Measurements from ENCODE around the gene AGRN.

The AGRN gene

DNA sequence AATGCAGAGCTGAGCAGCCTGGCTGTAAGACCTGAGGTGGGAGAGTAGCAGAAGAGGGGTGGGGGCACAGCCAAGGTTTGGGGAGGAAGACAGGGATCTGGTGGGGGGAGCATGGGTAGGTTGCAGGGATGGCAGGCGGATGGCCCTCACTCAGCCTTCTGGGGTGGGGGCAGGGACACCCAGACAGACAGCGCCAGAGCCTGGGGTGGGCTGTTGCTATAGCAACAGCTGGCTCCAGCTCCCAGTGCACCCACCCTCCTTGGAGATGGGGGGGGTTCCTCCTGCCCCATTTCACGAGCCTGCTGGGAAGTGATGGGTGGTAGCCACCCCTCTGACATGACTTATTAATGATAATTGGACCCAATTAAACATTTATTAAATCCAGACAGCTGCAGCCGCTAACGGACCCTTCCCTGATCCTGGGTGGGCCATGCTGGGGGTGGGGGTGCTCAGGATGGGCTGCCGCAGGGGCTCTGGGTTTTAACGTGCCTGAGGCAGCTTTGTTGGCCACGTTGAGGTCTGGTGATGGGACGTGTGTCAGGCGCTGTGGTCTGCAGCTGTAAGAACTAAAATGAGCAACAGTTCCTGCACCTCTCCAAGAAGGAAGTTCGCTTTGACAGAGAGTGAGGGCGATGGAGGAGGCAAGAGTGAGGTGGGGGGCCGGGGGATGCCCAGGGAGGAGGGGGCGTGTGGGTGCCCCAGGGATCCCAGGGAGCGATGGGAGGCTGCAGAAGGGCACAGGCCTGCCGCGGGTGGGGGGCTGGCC lies 19.4 kb downstream of the AGRN start:
- no peak for DNase-seq

DNA sequence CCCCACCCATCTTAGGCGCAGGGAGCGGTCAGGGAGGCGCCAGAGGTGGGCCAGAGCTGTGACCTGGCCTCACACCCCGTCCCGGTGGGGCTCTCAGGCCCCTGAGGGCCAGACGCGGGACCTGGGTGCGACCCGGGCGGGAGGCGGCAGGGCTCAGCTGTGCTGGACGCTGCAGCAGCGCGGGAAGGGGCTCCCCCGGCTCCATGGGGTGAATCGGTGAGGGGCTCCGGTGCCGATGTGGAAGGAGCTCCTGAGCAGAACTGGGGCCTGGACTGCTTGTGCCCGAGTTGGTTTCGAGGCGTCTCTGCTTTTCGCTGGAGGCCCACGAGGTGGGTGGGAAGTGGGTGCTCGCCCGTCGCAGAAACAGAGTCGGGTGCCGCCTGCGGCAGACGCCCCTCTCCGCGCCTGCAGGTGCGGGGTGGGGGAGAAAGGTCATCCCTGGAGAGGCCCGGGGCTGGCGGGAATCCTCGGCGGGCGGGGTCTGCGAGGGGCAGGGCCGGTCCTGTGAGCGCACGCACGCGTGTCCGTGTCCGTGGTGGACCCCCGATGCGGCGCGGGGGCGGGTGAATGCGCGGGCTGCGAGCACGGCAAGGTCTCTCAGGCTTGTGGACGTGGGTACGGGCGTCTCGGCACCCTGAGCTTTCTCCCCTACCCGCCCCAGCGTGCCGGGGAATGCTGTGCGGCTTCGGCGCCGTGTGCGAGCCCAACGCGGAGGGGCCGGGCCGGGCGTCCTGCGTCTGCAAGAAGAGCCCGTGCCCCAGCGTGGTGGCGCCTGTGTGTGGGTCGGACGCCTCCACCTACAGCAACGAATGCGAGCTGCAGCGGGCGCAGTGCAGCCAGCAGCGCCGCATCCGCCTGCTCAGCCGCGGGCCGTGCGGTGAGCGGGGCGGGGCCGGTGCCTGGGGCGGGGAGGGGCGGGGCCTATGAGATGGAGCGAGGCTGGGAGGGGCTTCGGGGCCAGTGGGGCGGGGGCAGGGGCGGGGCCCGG lies 20.4 kb downstream of the AGRN start:
- DNase-seq, result peak; percentile 73

DNA sequence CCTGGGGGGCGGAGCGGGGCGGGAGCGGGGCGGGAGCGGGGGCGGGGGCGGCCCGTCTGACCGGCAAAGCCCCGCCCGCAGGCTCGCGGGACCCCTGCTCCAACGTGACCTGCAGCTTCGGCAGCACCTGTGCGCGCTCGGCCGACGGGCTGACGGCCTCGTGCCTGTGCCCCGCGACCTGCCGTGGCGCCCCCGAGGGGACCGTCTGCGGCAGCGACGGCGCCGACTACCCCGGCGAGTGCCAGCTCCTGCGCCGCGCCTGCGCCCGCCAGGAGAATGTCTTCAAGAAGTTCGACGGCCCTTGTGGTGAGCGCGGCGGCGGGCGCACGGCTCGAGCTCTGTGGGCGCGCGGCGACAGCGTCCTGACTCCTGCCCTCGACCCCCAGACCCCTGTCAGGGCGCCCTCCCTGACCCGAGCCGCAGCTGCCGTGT lies 21.2 kb downstream of the AGRN start:
- DNase-seq, result no peak

DNA sequence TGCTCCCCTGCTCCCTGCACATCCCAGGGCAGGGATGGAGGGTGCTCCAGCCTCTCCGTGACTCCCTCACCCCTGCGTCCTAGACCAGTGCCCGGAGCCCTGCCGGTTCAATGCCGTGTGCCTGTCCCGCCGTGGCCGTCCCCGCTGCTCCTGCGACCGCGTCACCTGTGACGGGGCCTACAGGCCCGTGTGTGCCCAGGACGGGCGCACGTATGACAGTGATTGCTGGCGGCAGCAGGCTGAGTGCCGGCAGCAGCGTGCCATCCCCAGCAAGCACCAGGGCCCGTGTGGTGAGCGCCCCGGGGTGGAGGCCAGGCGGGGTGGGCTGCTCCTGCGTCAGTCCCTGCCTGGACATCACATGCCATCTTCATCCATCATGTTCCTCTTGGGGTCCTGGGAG lies 22.0 kb downstream of the AGRN start:
- DNase-seq, result no peak

DNA sequence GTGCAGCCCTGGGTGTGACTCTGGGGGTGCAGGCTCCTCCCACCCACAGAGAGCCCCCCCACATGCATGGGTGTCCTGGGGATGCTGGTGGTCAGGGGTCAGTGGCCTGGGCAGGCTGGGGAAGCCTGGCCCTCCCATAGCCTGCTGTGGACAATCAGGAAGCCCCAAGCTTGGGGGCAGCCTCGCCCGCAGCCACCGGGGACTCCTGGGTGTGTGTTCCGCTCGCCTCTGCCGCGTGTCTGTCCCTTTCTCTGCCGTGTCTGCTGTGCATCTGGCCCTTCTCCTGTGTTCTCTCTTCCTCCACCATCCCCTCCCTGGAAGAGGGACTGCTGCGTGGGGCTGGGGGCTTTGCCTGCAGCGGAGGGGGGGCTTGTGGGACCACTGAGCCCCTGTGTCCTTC lies 22.9 kb downstream of the AGRN start:
- DNase-seq, result no peak

DNA sequence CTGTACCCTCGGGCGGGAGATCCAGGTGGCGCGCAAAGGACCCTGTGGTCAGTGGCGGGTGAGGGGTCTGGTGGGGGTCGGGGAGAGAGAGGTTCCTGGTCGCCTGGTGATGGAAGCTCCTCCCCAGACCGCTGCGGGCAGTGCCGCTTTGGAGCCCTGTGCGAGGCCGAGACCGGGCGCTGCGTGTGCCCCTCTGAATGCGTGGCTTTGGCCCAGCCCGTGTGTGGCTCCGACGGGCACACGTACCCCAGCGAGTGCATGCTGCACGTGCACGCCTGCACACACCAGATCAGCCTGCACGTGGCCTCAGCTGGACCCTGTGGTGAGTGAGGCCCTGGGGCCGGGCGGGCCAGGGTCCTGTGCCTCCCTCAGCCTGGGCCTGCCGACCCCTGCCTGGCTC lies 23.5 kb downstream of the AGRN start:
- no peak for DNase-seq

DNA sequence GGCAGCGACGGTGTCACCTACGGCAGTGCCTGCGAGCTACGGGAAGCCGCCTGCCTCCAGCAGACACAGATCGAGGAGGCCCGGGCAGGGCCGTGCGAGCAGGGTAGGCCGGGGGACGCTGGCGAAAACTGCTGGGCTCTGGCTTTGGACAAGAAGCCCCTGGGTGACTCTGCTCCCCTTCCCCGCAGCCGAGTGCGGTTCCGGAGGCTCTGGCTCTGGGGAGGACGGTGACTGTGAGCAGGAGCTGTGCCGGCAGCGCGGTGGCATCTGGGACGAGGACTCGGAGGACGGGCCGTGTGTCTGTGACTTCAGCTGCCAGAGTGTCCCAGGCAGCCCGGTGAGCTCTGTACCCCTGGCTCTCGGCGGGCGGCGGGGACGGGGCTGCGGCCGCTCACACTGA lies 24.0 kb downstream of the AGRN start:
- no peak for DNase-seq

DNA sequence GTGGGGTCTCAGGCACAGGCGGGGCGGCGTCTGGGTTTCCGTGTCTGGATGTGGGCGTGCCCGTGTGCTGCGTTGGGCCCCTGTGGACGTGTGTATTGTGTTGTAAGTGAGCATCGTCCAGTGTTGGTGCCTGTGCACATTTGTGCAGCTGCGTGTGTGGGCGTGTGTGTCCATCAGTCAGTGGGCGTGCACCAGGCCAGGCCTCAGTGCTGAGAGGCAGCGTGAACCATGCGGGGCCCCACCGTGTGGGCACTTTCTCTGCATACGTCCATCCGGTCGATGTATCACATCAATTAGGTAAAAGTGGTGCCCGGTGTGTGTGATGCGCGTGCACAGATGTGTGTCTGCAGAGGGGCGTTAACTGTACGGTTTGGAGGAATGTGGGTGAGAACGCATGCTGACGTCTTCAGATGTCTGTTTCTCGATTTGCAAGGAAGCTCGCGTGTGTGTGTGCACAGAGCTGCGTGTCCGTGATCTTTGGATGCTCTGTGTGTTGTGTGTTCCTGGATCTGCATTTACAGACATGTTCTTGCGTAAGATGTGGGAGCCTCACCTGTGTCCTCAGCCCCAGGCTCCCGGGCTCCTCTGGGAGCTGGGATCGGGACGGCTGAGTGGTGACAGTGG lies 24.6 kb downstream of the AGRN start:
- DNase-seq, result no peak

DNA sequence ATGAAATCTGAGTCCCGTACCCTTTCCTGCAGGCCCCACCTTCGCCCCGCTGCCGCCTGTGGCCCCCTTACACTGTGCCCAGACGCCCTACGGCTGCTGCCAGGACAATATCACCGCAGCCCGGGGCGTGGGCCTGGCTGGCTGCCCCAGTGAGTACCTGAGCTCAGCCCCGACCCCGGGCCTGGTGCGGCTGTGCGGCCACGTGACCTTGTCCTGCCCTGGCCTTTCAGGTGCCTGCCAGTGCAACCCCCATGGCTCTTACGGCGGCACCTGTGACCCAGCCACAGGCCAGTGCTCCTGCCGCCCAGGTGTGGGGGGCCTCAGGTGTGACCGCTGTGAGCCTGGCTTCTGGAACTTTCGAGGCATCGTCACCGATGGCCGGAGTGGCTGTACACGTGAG lies 25.2 kb downstream of the AGRN start:
- DNase-seq, result no peak

DNA sequence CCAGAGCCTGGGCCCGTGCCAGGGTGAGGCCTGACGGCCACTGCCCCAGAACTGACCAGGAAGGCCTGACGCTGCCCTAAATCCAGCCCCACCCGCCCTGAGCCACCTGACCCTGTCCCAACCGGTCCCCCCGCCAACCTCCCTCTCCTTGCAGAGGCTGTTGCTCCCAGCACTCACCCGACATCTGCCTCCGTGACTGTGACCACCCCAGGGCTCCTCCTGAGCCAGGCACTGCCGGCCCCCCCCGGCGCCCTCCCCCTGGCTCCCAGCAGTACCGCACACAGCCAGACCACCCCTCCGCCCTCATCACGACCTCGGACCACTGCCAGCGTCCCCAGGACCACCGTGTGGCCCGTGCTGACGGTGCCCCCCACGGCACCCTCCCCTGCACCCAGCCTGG lies 26.3 kb downstream of the AGRN start:
- DNase-seq, result no peak

DNA sequence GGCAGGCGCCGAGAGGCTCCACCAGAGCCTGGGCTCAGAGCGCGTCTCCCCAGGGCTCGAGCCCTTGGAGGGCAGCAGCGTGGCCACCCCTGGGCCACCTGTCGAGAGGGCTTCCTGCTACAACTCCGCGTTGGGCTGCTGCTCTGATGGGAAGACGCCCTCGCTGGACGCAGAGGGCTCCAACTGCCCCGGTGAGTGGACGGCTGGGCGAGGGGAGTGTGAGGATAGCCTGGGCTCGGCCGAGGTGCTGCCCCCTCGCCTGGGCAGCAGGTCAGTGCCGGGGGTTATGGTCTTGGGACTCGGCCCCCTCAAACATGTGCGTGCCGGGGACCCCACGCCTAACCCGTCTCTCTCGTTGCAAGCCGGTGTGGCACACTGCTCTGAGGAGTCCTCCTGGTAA lies 26.8 kb downstream of the AGRN start:
- no peak for DNase-seq

DNA sequence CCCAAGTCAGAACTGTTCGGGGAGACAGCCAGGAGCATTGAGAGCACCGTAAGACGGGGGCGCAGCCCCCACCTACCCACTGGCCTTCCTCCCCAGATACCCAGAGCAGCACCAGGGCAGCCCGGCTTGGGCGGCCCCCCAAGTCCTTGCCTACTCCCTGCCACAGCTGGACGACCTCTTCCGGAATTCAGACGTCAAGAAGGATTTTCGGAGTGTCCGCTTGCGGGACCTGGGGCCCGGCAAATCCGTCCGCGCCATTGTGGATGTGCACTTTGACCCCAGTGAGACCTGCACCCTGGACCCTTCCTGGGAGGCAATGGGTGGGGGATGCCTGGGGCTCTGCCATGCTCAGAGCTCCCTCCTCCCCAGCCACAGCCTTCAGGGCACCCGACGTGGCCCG lies 27.5 kb downstream of the AGRN start:
- no peak for DNase-seq

DNA sequence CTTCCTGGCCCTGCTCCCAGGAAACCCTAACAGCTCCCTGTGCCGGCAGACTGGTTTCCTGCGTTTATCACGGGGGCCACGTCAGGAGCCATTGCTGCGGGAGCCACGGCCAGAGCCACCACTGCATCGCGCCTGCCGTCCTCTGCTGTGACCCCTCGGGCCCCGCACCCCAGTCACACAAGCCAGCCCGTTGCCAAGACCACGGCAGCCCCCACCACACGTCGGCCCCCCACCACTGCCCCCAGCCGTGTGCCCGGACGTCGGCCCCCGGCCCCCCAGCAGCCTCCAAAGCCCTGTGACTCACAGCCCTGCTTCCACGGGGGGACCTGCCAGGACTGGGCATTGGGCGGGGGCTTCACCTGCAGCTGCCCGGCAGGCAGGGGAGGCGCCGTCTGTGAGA lies 28.0 kb downstream of the AGRN start:
- no peak for DNase-seq

DNA sequence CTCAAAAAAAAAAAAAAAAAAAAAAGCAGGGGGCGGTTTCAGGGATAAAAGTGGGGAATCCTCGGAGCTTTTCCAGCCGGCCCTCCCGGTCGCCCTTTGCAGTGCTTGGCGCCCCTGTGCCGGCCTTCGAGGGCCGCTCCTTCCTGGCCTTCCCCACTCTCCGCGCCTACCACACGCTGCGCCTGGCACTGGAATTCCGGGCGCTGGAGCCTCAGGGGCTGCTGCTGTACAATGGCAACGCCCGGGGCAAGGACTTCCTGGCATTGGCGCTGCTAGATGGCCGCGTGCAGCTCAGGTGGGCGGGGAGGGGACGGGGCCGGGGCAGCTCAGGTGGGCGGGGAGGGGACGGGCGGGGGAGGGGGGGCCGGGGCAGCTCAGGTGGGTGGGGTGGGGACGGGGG lies 28.8 kb downstream of the AGRN start:
- DNase-seq, result no peak

DNA sequence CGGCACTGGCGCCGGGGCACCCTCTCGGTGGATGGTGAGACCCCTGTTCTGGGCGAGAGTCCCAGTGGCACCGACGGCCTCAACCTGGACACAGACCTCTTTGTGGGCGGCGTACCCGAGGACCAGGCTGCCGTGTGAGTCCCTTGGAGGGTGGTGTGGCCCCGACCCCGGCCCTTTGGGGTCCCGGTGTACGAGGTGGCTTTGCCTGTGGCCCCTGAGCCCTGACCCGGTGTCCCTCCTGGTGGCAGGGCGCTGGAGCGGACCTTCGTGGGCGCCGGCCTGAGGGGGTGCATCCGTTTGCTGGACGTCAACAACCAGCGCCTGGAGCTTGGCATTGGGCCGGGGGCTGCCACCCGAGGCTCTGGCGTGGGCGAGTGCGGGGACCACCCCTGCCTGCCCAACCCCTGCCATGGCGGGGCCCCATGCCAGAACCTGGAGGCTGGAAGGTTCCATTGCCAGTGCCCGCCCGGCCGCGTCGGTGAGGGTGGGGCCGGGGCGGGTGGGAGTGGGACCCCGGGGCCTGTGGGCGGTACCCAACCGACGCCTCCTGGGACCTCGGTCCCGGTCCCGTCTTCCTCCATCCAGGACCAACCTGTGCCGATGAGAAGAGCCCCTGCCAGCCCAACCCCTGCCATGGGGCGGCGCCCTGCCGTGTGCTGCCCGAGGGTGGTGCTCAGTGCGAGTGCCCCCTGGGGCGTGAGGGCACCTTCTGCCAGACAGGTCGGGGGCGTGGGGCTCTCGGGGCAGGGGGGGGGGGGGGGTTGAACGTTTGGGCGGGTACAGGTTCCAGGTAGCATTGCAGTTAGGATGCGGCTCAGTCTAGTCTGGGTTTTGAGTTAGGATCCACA lies 29.6 kb downstream of the AGRN start:
- no peak for DNase-seq

DNA sequence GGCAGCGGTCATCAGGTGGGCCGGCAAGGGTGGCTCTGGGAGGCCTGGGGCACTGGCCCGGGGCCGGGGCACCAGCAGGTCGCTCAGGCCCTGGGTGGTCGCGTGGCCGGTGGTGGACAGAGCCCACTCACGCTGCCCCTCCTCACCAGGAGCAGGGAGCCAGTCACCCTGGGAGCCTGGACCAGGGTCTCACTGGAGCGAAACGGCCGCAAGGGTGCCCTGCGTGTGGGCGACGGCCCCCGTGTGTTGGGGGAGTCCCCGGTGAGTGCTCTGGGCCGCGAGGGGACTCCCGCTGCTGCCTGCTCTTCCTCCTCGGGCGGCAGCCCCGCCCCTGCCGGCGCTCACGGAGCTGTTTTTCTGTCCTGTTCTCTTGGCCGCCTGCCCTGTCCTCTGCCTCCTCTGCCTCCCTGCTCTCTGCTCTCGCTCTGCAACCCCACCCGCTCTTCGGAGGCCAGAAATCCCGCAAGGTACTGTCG lies 30.7 kb downstream of the AGRN start:
- DNase-seq, result no peak

DNA sequence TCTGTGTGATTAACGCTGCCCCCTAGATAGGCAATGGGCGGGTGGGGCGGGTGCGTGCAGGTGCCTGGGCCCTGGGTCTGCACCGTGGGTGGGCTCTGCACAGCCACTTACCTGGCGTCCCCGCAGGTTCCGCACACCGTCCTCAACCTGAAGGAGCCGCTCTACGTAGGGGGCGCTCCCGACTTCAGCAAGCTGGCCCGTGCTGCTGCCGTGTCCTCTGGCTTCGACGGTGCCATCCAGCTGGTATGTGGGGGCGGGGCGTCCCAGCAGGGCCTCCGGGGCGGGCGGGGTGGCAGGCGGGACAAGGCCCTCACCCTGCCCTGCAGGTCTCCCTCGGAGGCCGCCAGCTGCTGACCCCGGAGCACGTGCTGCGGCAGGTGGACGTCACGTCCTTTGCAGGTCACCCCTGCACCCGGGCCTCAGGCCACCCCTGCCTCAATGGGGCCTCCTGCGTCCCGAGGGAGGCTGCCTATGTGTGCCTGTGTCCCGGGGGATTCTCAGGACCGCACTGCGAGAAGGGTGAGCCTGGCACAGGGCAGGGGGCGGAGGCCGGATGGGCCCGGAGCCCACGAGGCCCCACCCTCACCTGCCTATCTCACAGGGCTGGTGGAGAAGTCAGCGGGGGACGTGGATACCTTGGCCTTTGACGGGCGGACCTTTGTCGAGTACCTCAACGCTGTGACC lies 31.3 kb downstream of the AGRN start:
- no peak for DNase-seq

DNA sequence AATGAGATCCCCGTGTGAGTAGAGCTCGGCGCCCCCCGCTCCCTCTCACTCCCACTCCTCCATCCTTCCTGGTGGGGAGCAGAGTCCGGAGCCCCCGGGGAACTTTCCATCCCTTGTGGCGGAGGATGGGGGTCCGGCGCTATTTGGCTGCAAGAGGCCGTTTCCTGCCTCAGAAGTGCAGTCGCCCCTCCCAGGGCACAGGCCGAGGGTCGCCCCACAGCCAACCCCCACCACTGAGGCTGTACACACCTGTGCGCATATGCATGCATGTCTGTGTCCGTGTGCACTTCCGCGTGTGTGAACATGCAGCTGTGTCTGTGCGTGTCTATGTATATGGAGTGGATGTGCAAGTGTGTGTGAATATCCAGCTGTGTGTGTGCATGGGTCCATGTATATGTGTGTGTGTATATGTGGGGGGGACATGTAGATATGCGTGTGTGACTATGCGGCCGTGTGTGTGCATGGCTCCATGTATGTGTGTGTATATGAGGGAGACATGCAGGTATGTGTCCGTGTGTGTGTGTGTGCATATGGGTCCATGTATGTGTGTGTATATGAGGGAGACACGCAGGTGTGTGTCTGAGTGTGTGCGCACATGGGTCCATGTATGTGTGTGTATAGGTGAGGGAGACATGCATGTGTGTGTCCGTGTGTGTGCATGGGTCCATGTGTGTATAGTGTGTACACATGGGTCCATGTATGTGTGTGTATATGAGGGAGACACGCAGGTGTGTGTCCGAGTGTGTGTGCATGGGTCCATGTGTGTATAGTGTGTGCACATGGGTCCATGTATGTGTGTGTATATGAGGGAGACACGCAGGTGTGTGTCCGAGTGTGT lies 32.3 kb downstream of the AGRN start:
- no peak for DNase-seq

DNA sequence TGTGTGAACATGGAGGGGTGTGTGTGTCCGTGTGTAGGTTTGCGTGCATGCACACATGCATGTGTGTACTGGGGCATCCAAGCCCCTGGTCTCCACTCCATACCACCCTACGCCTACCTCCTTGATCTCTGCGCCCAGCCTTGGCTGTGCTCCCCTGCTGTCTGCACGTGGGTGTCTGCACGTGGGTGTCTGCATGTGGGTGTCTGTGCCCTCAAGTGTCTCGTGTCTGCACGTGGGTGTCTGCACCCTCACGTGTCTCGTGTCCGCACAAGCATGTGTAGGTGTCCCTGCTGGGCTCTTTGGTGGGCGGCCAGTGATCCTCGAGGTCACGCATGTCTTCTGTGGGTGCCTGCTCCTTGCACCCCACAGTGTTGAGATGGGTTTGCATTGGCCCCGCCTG lies 33.1 kb downstream of the AGRN start:
- DNase-seq, result no peak

DNA sequence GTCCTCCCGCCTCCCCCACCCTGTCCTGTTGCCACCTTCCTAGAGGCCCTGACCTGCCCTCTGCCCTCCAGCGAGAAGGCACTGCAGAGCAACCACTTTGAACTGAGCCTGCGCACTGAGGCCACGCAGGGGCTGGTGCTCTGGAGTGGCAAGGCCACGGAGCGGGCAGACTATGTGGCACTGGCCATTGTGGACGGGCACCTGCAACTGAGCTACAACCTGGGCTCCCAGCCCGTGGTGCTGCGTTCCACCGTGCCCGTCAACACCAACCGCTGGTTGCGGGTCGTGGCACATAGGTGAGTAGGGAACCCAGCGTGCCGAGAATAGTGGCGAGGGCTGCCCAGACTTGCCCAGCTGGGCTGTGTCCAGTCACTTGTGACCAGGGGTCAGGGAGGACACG lies 33.8 kb downstream of the AGRN start:
- DNase-seq, result no peak

Data from effector CD4-positive, alpha-beta T cell (primary cell).